PC-3 (cell line): ENCODE measurements around the gene DGKD. TPM values are rescaled to one million over a fixed set of nuclear protein-coding genes. Genes with fewer than 3 reads are reported as not detected.

ENCODE experiments used
- ATAC-seq: fragments of 200-7000 bp; cut with Tn5 transposase; 2 replicates; pipeline ENCODE4 v1.9.1; 2020; ENCODE audit warnings: mild to moderate bottlenecking, moderate library complexity
- BruUV-seq: library from RNA; stranded (reverse); fragments of 400-500 nt; replicated peaks from 2 replicates; lab custom pipeline; 2021; lab: Mats Ljungman, UMichigan
- CTCF ChIA-PET: fragments of 300-600 bp; sonication (Branson Sonifier 250); formaldehyde crosslinking; loops from one replicate; lab custom pipeline; 2022; ENCODE audit warnings: antibody characterized with exemption; lab: Charles Lee
- POLR2A ChIA-PET: fragments of 300-600 bp; sonication (Branson Sonifier 250); formaldehyde crosslinking; loops from one replicate; lab custom pipeline; 2022; ENCODE audit warnings: antibody characterized with exemption; ENCODE audit not compliant: unreplicated experiment; lab: Charles Lee
- DNase-seq: peaks from one replicate; pipeline ENCODE4 v3.0.0-alpha.2; 2015
- H2AFZ ChIP-seq: fragments of 300-600 bp; sonication (generic); 2 replicates; pipeline ENCODE4 v1.6.0; 2016; ENCODE audit warnings: antibody characterized with exemption, low read length
- H3F3A ChIP-seq: fragments of 300-600 bp; sonication (generic); one replicate; pipeline ENCODE4 v1.6.0; 2017; ENCODE audit warnings: antibody characterized with exemption, low read length, control low read depth, mild to moderate bottlenecking; ENCODE audit not compliant: unreplicated experiment
- H3K27ac ChIP-seq: fragments of 300-600 bp; sonication (generic); 2 replicates; pipeline ENCODE4 v1.5.1; 2016; ENCODE audit warnings: mild to moderate bottlenecking, low read length
- H3K27me3 ChIP-seq: fragments of 300-600 bp; sonication (generic); 2 replicates; pipeline ENCODE4 v1.6.1; 2016; ENCODE audit warnings: low read length, mixed read lengths
- H3K36me3 ChIP-seq: fragments of 300-600 bp; sonication (generic); 2 replicates; pipeline ENCODE4 v1.6.1; 2016; ENCODE audit warnings: low read depth, mixed run types, low read length, mixed read lengths
- H3K4me1 ChIP-seq: fragments of 300-600 bp; sonication (generic); 2 replicates; pipeline ENCODE4 v1.5.1; 2016; ENCODE audit warnings: low read length; ENCODE audit not compliant: insufficient read depth
- H3K4me2 ChIP-seq: fragments of 300-600 bp; sonication (generic); 2 replicates; pipeline ENCODE4 v1.6.0; 2016; ENCODE audit warnings: low read length
- H3K4me3 ChIP-seq: fragments of 300-600 bp; sonication (generic); 2 replicates; pipeline ENCODE4 v1.5.1; 2016; ENCODE audit warnings: mild to moderate bottlenecking, low read length, mixed read lengths
- H3K79me2 ChIP-seq: fragments of 300-600 bp; sonication (generic); 2 replicates; pipeline ENCODE4 v1.6.1; 2017; ENCODE audit warnings: low read length, mixed read lengths
- H3K9ac ChIP-seq: fragments of 300-600 bp; sonication (generic); 2 replicates; pipeline ENCODE4 v1.6.0; 2016; ENCODE audit warnings: mild to moderate bottlenecking, low read length
- H3K9me2 ChIP-seq: fragments of 300-600 bp; sonication (generic); replicated peaks from 2 replicates; pipeline ENCODE4 v1.6.1; 2016; ENCODE audit warnings: mixed run types, low read length, mixed read lengths
- H3K9me3 ChIP-seq: fragments of 300-600 bp; sonication (generic); 2 replicates; pipeline ENCODE4 v1.6.1; 2016; ENCODE audit warnings: low read length, mixed read lengths
- H4K20me1 ChIP-seq: fragments of 300-600 bp; sonication (generic); 2 replicates; pipeline ENCODE4 v1.6.1; 2016; ENCODE audit warnings: low read length, mixed read lengths
- CTCF ChIP-seq: fragments of 300-600 bp; sonication (generic); conservative IDR thresholded peaks from 2 replicates; pipeline ENCODE4 v1.5.1; 2017; ENCODE audit warnings: antibody characterized with exemption, low read depth, mild to moderate bottlenecking, low read length
- EZH2 ChIP-seq: fragments of 300-600 bp; sonication (generic); IDR thresholded peaks from one replicate; pipeline ENCODE4 v1.6.1; 2017; ENCODE audit warnings: antibody characterized with exemption, mild to moderate bottlenecking, low read length; ENCODE audit not compliant: unreplicated experiment
- EZH2phosphoT487 ChIP-seq: fragments of 300-600 bp; sonication (generic); IDR thresholded peaks from 2 replicates; pipeline ENCODE4 v1.6.1; 2018; ENCODE audit warnings: mild to moderate bottlenecking, antibody characterized with exemption, low read length, borderline replicate concordance
- intact Hi-C: fragments of 100-400 bp; cut with micrococcal nuclease; formaldehyde crosslinking; loops from 2 replicates; pipeline ENCODE4 v1.9.0; 2023
- total RNA-seq: library from RNA; depleted of rRNA; stranded (reverse); fragments of >200 nt; gene quantifications from 2 replicates; pipeline ENCODE4 v1.2.3, GENCODE V29; 2014

DGKD gene
- total RNA-seq, 1 experiment from 2014 or later = 23.3 TPM

- ChIA-PET POLR2A (no interaction called here), CTCF (no interaction called here)
- Histone ChIP-seq H3K9me2 (no peaks in the 10 kb centered on the region), H3K27me3 (no peaks in the 10 kb centered on the region), H3K4me3 (no peak overlapping the region), H4K20me1 (no peaks in the 10 kb centered on the region), H3K4me1 (no peaks in the 10 kb centered on the region), H2AFZ (no peak overlapping the region), H3F3A (no peaks in the 10 kb centered on the region), H3K36me3 (peaks cover 25% of the 10 kb centered on the region; the same call in 1 of the 2 replicates), H3K27ac (no peak overlapping the region), H3K4me2 (no peak overlapping the region), H3K9me3 (no peaks in the 10 kb centered on the region), H3K9ac (no peak overlapping the region), H3K79me2 (no peaks in the 10 kb centered on the region)
- BruUV-seq = no TSS peak
- DNase-seq (no peak), ATAC-seq (peak; percentile 31; the same call in 1 of the 2 replicates)
- TF ChIP-seq EZH2 (no peak), CTCF (no peak)
- intact Hi-C loops = no loop called here
Measured at GRCh38 chr2:233460726-233461441, 106.6 kb downstream of the DGKD start.

- H3K27ac ChIP-seq = no peak overlapping the region
- POLR2A ChIA-PET = no interaction called here
Measured at GRCh38 chr2:233461481-233461891, 107.2 kb downstream of the DGKD start.

More at GRCh38 chr2:233461481-233461891, 107.2 kb downstream of the DGKD start:
- no TSS peak for BruUV-seq
- H3K4me3 ChIP-seq = no peak overlapping the region
- DNase-seq (no peak), ATAC-seq (no peak)
- no peaks in the 10 kb centered on the region for H3K9me3 ChIP-seq
- H3K4me1 ChIP-seq = no peaks in the 10 kb centered on the region
- no peaks in the 10 kb centered on the region for H3K27me3 ChIP-seq
- H3K79me2 ChIP-seq = no peaks in the 10 kb centered on the region
- TF ChIP-seq EZH2 (no peak), EZH2phosphoT487 (no peak), CTCF (no peak)
- H3F3A ChIP-seq = no peaks in the 10 kb centered on the region
- CTCF ChIA-PET = no interaction called here
- no peak overlapping the region for H3K4me2 ChIP-seq
- H4K20me1 ChIP-seq = no peaks in the 10 kb centered on the region
- peaks cover 21% of the 10 kb centered on the region; the same call in 1 of the 2 replicates for H3K36me3 ChIP-seq
- intact Hi-C loops = no loop called here
- no peaks in the 10 kb centered on the region for H3K9me2 ChIP-seq
- H2AFZ ChIP-seq = no peak overlapping the region
- no peak overlapping the region for H3K9ac ChIP-seq
